GM20000 (cell line): Measurements from ENCODE around the gene CEP104.

Experiments used
- DNase-seq: peaks from one replicate; pipeline ENCODE4 v3.0.0; 2012; ENCODE audit warnings: low spot score
- CTCF ChIP-seq: IDR thresholded peaks from 2 replicates; pipeline ENCODE4 v1.5.1; 2012; ENCODE audit warnings: mild to moderate bottlenecking, control low read depth; ENCODE audit errors: extremely low read depth, missing control alignments

Gene CEP104

GRCh38 chr1:3903141-3904005, 46.4 kb upstream of the CEP104 start:
- no peak for TF ChIP-seq CTCF
- no peak for DNase-seq

GRCh38 chr1:3902571-3903091, 45.6 kb upstream of the CEP104 start:
- DNase-seq, result no peak
- TF ChIP-seq CTCF, result no peak

- TF ChIP-seq CTCF, result no peak
These were observed 45.1 kb upstream of the CEP104 start for GRCh38 chr1:3902111-3902511.

GRCh38 chr1:3900969-3901529, 44.0 kb upstream of the CEP104 start:
- no peak for TF ChIP-seq CTCF
- DNase-seq, result peak; percentile 97

More at GRCh38 chr1:3902111-3902511, 45.1 kb upstream of the CEP104 start:
- no peak for DNase-seq

- no peak for TF ChIP-seq CTCF
- DNase-seq, result peak; percentile 95
These were observed 43.3 kb upstream of the CEP104 start, which contains the start of gene C1orf174 for GRCh38 chr1:3900150-3900968. C1orf174 (minus strand) TSS chr1:3900272; CDS start chr1:3900186, 86 bp downstream.

GRCh38 chr1:3899754-3900149, 42.7 kb upstream of the CEP104 start:
- peak; percentile 62 for DNase-seq
- no peak for TF ChIP-seq CTCF
